Ovary (tissue), 9 donors: ENCODE results near the gene HDAC1. TPM values are rescaled to one million over a fixed set of nuclear protein-coding genes. Genes with fewer than 3 reads are reported as not detected.

Experiments
- DNase-seq, 5 donors: peaks; one replicate each; pipeline ENCODE4 v3.0.0-alpha.2; 2019 to 2020
- H3K27ac ChIP-seq, 2 donors: fragments of 200-600 bp; one replicate each; pipeline versions ENCODE4 v1.5.1 to v1.8.0; 2019 to 2022
- H3K27me3 ChIP-seq: fragments of 200-600 bp; one replicate; pipeline ENCODE4 v1.8.0; 2022
- H3K36me3 ChIP-seq: fragments of 200-600 bp; sonication (generic); one replicate; pipeline ENCODE4 v1.5.1; 2019
- H3K4me1 ChIP-seq: one replicate; pipeline ENCODE4 v1.8.1; 2013; ENCODE audit warnings: mild to moderate bottlenecking, moderate library complexity; ENCODE audit not compliant: insufficient read depth
- H3K4me3 ChIP-seq: fragments of 200-600 bp; sonication (generic); one replicate; pipeline ENCODE4 v1.5.1; 2017
- H3K9me3 ChIP-seq, 2 donors: fragments of 200-600 bp in 1 of 2; sonication (generic) in 1 of 2; one replicate each; pipeline versions ENCODE4 v1.5.1 to v1.8.1; 2013 to 2019; ENCODE audit warnings: mild to moderate bottlenecking in 1 of 2, moderate library complexity in 1 of 2
- EP300 ChIP-seq: sonication (generic); formaldehyde crosslinking; IDR thresholded peaks from one replicate; pipeline ENCODE4 v1.6.1; 2017; ENCODE audit warnings: antibody characterized with exemption
- POLR2A ChIP-seq: fragments of 450-650 bp; IDR thresholded peaks from one replicate; pipeline ENCODE4 v1.6.1; 2017; ENCODE audit warnings: antibody characterized with exemption, mild to moderate bottlenecking, moderate library complexity
- WGBS, 3 donors: extraction: QIAGEN DNeasy Blood & Tissue Kit in 1 of 3; methylation state at CpG; one replicate each; pipeline versions ENCODE4 v1.1.5 to v1.1.7; 2013 to 2017; 5-methylcytosine and 5-hydroxymethylcytosine counted together
- intact Hi-C, 4 donors: fragments of 100-400 bp; cut with DNase I; formaldehyde crosslinking; loops; one replicate each; pipeline versions ENCODE4 v1.11.0 to v1.15.1; 2022 to 2023
- polyA plus RNA-seq, 2 donors: library from polyadenylated mRNA; stranded (reverse); fragments of 200-250 nt in 1 of 2; fragments of 350-450 nt in 1 of 2; fragmentation: Illumina TruSeq in 1 of 2; extraction: RNeasy Lipid Tissue Mini Kit (QIAGEN cat#74804) in 1 of 2; gene quantifications; one replicate each; pipeline ENCODE4 v1.2.3, GENCODE V29; 2013 to 2014
- total RNA-seq, 7 donors: library from RNA; depleted of rRNA in 2 of 7; stranded (reverse); fragments of >200 nt in 2 of 7; fragmentation: NEBNext Ultra II Directional in 3 of 7; extraction: Animal tissue kit (Norgen Biotek cat#: 25700) in 3 of 7; gene quantifications; one replicate each; pipeline versions ENCODE4 v1.1.0 to v1.2.4, GENCODE V29; 2016 to 2023
- TF ChIP-seq, protein P1 (sequence below), 3 donors: fragments of 450-650 bp in 2 of 3; fragments of 200-600 bp in 1 of 3; IDR thresholded peaks; one replicate each; pipeline versions ENCODE4 v1.5.1 to v1.8.0; 2016 to 2022; ENCODE audit warnings: antibody characterized with exemption in 3 of 3, mild to moderate bottlenecking in 1 of 3
- donor health status: DM: no; HTN: no; CAD: no; lungs with moderate emphysema.
- donor health status: DM: no; HTN: no; CAD: no.
- donor health status: Bipolar disorder and iron deficiency.
- donor health status: DM: yes; HTN: yes; CAD: no.
- donor health status: DM: no; HTN: no; CAD: no.
- donor health status: DM: yes; HTN: yes; CAD: no.

Gene HDAC1
- total and polyA plus RNA-seq, 9 donors, result 52.9 to 107 (median 89.2) TPM

DNA sequence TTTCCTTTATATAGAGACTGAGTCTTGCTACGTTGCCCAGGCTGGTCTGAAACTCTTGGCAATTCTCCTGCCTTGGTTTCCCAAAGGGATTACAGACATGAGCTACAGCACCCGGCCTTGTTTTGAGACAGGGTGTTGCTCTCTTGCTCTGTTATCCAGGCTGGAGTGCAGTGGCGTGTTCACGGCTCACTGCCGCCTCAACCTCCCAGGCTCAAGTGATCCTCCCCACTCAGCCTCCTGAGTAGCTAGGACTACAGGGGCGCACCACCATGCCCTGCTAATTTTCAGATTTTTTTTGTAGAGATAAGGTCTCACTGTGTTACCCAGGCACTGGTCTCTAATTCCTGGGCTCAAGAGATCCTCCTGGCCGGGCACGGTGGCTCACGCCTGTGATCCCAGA, 26.0 kb upstream of the HDAC1 start:
- Histone ChIP-seq H3K9me3 (no peaks in the 10 kb centered on the region), H3K4me3 (no peak overlapping the region), H3K27ac (no peak overlapping the region), H3K27me3 (no peaks in the 10 kb centered on the region), H3K36me3 (no peaks in the 10 kb centered on the region), H3K4me1 (no peaks in the 10 kb centered on the region)
- WGBS, 3 donors, result 89 to 93% (median 92%) methylated on average over 9 of the region's 9 CpGs
- intact Hi-C loops, result no loop called here
- no peak for DNase-seq
- TF ChIP-seq, protein P1, sequence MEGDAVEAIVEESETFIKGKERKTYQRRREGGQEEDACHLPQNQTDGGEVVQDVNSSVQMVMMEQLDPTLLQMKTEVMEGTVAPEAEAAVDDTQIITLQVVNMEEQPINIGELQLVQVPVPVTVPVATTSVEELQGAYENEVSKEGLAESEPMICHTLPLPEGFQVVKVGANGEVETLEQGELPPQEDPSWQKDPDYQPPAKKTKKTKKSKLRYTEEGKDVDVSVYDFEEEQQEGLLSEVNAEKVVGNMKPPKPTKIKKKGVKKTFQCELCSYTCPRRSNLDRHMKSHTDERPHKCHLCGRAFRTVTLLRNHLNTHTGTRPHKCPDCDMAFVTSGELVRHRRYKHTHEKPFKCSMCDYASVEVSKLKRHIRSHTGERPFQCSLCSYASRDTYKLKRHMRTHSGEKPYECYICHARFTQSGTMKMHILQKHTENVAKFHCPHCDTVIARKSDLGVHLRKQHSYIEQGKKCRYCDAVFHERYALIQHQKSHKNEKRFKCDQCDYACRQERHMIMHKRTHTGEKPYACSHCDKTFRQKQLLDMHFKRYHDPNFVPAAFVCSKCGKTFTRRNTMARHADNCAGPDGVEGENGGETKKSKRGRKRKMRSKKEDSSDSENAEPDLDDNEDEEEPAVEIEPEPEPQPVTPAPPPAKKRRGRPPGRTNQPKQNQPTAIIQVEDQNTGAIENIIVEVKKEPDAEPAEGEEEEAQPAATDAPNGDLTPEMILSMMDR (IDR thresholded peaks at IDR 0.05), result no peak
- TF ChIP-seq EP300 (no peak), POLR2A (no peak)

DNA sequence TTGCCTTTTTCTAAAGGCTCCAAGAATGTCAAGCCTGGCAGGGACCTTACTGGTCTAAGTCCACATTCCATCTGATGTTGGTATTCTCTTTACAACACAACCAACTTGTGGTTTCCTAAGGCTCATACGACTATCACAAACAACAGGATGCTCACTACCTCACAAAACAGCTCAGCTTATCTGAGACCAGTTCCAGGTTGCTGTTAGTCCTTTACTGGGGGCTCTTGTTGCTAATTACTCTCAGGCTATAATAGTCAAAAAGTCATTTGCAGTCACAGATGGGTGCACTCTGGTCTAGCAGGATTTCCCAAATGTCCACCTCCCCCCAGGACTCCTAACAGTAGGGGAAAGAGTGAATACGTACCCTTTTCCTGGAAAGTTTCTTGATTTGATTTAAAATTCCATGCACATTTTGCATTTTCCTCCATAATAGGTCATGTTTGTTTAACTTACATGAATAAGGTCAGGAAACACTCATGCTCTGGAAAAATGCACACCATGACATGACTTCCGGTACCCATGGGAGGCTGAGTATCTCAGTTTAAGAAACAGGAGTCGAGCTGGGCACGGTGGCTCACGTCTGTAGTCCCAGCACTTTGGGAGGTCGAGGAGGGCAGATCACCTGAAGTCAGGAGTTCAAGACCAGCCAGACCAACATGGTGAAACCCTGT, 24.8 kb upstream of the HDAC1 start:
- intact Hi-C loops, result no loop called here
- Histone ChIP-seq H3K4me3 (no peak overlapping the region), H3K4me1 (no peaks in the 10 kb centered on the region), H3K36me3 (no peaks in the 10 kb centered on the region), H3K27ac (no peak overlapping the region), H3K9me3 (no peaks in the 10 kb centered on the region), H3K27me3 (no peaks in the 10 kb centered on the region)
- no peak for DNase-seq
- WGBS, 3 donors, result 34 to 54% (median 37%) methylated on average over 7 of the region's 7 CpGs
- TF ChIP-seq EP300, result no peak
- TF ChIP-seq, protein P1 (IDR thresholded peaks at IDR 0.05), result no peak
- TF ChIP-seq POLR2A, result no peak

GRCh38 chr1:32269744-32270143, 22.1 kb upstream of the HDAC1 start:
- Histone ChIP-seq H3K4me1 (no peaks in the 10 kb centered on the region), H3K4me3 (no peak overlapping the region), H3K9me3 (no peaks in the 10 kb centered on the region), H3K27ac (no peak overlapping the region), H3K36me3 (no peaks in the 10 kb centered on the region), H3K27me3 (no peaks in the 10 kb centered on the region)
- no peak for DNase-seq
- TF ChIP-seq EP300 (no peak), POLR2A (no peak)
- TF ChIP-seq, protein P1 (IDR thresholded peaks at IDR 0.05), result no peak
- intact Hi-C loops, result no loop called here

DNA sequence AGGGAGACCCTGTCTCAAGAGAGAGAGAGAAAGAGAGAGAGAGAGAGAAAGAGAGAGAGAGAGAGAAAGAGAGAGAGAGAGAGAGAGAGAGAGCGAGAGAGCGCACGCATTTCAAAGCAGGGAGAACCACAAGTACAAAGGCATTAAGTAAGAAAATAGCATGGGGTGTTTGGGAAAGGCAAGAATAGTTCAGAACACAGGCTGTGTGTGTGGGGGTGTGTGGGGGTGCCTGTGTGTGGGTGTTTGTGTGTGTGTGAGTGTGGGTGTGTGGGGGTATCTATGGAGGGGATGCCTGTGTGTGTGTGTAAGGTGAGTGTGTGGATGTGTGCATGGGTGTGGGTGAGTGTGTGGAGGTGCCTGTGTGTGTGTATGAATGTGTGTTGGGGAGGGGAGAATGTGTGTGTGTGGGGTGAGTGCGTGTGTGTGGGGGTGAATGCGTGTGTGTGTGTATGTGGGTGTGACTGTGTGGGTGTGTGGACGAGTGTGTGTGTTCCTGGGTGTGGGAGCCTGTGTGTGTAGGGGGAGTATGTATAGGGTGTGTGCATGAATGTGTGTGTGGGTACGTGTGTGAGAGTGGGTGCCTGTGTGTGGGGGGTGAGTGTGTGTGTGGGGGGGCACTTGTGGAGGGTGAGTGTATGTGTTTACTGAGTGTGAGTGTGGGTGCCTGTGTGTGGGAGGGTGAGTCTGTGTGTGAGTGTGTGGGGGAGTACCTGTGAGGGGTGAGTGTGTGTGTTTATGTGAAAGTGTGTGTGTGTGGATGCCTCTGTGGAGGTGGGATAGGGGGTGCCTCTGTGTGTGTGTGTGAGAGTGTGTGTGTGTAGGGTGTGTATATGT, 19.1 kb upstream of the HDAC1 start:
- 52 to 59% (median 56%) methylated on average over 7 of the region's 7 CpGs for WGBS, 3 donors
- TF ChIP-seq, protein P1 (IDR thresholded peaks at IDR 0.05), result no peak
- TF ChIP-seq EP300 (no peak), POLR2A (no peak)
- DNase-seq, result no peak
- no peaks in the 10 kb centered on the region for H3K27me3 ChIP-seq
- no peaks in the 10 kb centered on the region for H3K36me3 ChIP-seq
- H3K27ac ChIP-seq, result no peak overlapping the region
- no peaks in the 10 kb centered on the region for H3K9me3 ChIP-seq
- H3K4me3 ChIP-seq, result no peak overlapping the region
- no peaks in the 10 kb centered on the region for H3K4me1 ChIP-seq
- intact Hi-C loops, result no loop called here
